Nucleus accumbens (tissue), 56 donors: ENCODE results near the gene VAT1L.

Experiments
- DNase-seq, 56 donors: peaks; one replicate each; lab custom pipeline; 2025; lab: John Stamatoyannopoulos, UW

Gene VAT1L, protein sequence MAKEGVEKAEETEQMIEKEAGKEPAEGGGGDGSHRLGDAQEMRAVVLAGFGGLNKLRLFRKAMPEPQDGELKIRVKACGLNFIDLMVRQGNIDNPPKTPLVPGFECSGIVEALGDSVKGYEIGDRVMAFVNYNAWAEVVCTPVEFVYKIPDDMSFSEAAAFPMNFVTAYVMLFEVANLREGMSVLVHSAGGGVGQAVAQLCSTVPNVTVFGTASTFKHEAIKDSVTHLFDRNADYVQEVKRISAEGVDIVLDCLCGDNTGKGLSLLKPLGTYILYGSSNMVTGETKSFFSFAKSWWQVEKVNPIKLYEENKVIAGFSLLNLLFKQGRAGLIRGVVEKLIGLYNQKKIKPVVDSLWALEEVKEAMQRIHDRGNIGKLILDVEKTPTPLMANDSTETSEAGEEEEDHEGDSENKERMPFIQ

GRCh38 chr16:77788181-77789084, at the start of gene VAT1L:
Gene VAT1L (plus strand): TSS chr16:77788564. CDS start chr16:77788683, 119 bp downstream.
- DNase-seq: peak in 54 of 56 donors; percentile 3 to 88 (median 52)

DNA sequence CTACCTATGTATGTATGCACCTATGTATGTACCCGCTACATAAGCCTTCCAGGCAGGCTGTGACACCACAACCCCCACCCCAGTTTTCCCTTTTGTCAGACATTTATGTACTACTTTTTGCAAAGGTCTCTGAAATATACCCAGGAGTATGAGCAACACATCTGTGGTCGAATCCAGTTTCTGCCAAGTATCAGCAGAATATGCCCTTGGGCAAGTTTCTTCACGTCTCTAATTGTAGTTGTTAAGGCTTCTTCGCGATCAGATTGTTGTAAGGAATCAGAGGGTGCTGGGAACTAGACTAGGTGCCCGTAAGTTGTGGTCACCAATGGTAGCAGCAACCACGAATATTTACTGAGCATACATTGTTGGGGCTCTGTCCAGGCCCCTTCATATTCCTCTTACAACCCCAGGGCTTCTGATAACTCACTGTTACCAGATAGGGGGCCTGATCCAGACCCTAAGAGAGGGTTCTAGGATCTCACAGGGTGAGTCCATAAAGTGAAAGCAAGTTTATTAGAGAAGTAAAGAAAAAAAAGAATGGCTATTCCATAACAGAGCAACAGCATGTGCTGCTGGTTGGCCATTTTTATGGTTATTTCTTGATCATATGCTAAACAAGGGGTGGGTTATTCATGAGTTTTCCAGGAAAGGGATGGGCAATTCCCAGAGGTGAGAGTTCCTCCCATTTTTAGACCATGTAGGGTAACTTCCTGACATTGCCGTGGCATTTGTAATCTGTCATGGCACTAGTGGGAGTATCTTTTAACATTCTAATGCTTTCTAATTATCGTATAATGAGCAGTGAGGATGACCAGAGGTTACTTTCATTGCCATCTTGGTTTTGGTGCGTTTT, 49.4 kb upstream of the VAT1L start:
- no peak for DNase-seq

DNA sequence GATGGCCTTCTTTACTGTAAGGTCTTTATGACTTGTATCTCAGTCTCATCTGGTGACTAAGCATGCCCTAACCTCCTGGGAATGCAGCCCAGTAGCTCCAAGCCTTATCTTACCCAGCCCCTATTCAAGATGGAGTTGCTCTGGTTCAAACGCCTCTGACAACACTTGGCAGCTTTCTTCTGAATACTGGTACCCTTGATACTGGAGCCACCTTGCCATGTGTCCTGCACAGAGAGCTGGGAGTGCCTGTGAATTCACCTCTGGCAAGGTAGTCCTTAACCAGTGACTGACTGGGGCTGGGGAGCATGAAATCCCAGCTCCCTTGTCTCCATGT, 48.8 kb upstream of the VAT1L start:
- DNase-seq: no peak

- no peak for DNase-seq
Measured at GRCh38 chr16:77744141-77744540, 44.2 kb upstream of the VAT1L start.

- no peak for DNase-seq
Measured at GRCh38 chr16:77745972-77746371, 42.4 kb upstream of the VAT1L start.

DNA sequence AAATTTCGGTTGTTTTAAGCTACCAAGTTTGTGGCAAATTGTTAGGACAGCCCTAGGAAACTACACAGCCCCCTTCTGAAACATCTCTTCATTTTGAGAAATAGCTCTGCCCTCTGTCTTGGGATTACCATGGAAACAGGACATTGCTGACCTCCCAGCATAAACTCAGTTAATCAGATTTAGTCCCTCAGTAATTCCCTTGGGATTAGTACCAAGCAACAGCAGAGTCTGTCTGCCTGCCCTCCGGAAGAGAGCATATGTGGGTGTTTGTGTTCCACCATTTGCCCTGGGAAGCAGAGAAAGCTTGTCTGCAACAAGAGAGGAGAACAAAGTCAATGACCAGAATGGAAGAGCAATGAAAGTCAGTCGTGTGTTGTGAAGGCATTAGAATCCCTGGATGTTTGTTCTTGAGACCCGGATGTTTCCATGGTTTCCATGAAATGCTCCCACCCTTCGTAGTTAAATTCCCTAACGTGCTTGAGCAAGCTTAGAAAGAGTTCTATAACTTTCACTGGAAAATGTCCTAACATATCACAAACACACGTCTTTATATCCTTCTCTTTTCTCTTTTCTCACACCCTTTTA, 39.9 kb upstream of the VAT1L start:
- DNase-seq: no peak

- DNase-seq: no peak
Measured at GRCh38 chr16:77749415-77749814, 38.9 kb upstream of the VAT1L start.

DNA sequence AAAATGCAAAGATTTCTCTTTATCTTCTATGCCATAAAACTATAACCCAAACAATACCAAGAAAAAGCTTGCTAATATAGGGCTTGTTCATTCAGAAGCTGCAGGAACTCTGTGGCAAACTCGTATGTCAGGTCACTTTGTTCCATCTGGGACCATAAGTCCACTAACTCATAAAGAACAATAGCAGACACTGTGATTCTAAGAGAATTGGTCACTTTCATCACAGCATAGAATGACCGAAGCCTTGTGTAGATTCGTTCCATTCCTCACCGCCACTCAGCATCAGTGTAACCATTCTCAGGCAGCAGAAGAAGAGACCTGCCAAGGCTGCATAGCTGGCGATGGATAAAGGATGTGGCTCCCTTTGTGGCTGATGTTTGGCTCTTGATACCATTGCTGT, 30.3 kb upstream of the VAT1L start:
- DNase-seq: peak in 1 of 56 donors; percentile 1

DNA sequence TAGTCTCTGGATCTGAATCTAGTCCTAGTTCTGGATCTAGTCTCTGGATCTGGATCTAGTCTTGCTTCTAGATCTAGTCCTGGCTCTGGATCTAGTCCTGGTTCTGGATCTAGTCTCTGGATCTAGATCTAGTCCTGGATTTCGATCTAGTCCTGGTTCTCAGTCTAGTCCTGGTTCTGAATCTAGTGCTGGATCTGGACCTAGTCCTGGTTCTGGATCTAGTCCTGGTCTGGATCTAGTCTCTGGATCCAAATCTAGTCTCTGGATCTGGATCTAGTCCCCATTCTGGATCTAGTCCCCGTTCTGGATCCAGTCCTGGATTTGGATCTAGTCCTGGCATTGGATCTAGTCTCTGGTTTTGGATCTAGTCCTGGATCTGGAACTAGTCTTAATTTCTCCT, 29.9 kb upstream of the VAT1L start:
- DNase-seq: no peak

- DNase-seq: no peak
Measured at GRCh38 chr16:77759201-77759600, 29.2 kb upstream of the VAT1L start.

GRCh38 chr16:77759821-77760220, 28.5 kb upstream of the VAT1L start:
- DNase-seq: no peak

DNA sequence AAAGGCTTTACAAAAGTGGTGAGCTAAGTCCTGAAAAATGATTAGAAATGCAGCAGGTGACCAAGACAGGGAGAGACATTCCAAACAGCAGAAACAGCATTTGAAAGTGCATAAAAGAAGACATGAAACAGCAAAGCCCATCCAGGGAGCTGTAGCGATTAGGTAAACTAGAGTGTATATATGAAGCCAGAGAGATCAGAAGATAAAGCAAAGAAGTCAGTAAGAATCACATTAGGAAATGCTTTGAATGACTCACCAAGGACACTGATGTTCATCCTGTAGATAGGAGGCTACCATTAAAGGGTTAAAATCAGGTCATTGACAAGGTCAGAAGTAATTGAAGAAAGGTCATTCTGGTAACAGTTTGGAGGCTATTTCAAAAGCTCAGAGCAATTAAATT, 27.6 kb upstream of the VAT1L start:
- DNase-seq: no peak

DNA sequence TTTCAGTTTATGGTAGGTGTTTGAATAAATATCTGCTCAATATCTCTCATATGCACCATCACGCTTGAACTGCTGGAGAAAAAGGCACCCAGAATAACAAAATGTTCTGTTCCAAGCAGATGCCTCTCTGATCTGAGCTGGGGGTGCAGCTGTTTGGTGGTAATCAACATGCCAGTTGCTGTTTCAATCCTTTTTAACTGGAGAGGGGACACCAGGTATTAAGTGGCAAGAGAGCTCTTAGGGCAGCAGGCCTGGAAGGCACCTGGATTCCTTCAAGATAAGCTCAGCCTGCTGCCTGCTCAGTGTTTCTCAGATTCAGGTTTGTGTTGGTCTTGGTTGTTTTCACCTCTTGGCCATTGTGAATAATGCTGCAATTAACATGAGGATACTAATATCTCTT, 27.2 kb upstream of the VAT1L start:
- DNase-seq: no peak

DNA sequence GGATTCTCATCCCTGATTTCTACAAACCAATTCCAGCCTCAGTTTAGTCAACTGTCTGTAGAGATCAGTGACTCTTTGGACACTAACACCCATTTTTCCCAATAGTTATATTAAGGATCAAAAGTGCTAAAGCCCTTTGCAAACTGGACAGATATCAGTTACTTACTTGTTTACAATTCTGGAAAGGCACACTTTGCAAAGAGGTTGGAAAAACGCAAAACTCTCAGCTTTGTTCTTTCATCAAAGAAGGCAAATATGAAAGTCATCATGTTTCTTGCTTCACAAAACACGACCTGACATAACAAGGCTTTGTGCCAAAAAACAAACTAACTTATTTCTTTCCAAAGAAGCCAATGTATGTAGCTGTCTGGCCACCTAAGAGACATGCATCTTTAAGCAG, 26.1 kb upstream of the VAT1L start:
- no peak for DNase-seq

DNA sequence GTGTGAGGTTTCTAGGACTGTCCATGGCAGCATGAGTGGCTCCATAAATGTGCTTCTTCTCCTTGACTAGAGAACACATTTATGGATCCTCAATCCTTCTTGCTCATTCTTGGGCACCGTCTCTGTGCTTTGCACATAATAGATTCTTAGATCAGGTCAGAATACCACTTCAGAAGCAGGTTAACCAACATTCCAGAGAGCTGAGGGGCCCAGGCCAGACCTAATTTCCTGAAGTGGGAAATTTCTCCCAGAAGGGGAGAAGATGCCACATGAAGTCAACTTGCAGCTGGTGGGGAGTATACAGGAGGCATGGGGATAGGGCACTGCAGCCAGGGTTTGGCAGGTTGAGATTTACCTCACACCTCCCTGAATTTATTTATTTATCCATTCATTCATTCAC, 24.4 kb upstream of the VAT1L start:
- DNase-seq: no peak

DNA sequence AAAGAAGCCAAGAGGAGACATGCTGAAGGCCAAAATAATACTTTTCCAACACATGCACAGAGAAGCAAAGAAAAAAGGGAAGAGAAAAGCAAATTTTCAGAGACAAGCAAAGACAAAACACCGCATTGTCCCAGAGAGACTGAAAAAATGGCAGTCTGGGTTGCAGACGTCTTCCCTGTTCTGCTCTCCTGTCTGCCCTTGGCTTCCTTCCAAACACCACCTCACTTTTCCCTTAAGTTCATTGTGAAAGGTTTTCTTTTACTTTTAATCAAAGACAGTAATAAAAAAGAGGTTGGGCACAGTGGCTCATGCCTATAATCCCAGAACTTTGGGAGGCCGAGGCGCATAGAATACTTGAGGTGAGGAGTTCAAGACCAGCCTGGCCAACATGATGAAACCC, 21.2 kb upstream of the VAT1L start:
- no peak for DNase-seq

DNA sequence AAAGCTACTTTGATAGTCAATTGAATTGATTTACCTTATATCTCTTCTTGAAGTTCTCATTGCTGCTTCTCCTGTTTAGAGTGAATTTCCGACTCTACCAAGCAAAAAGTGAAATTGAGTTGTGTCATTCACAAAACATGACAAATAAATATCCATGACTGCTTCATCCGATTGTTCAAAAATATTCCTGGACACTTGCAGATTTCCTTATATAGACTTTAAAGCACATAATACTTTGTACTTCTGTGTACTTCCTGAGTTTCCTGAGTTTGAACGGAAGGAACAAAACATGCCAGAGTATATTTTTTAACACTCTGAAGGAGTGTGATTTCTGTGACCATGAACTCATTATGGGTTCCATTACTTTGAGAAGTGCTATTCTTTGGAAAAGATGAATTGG, 20.5 kb upstream of the VAT1L start:
- DNase-seq: no peak

GRCh38 chr16:77775911-77776909, 12.2 kb upstream of the VAT1L start:
- DNase-seq: no peak

DNA sequence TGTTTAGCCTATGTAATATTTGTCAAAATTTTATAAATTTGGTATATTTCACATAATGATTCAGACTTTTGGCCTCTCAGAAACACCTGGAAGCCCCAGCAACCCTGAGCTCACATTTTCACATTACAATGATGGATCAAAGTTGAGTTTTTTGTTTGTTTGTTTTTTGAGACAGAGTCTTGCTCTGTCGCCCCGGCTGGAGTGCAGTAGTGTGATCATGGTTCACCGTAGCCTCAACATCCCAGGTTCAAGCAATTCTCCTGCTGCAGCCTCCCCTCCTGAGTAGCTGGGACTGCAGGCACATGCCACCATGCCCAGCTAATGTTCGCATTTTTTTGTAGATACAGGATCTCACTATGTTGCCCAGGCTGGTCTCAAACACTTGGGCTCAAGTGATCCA, 10.6 kb upstream of the VAT1L start:
- DNase-seq: no peak
